BJ (cell line): ENCODE measurements around the gene ABITRAM. TPM values are rescaled to one million over a fixed set of nuclear protein-coding genes. Genes with fewer than 3 reads are reported as not detected.

ENCODE experiments used
- CTCF ChIA-PET: fragments of 350-600 bp; formaldehyde crosslinking; extraction: SDS; loops from one replicate; lab custom pipeline; 2021; ENCODE audit warnings: antibody characterized with exemption, inconsistent platforms; lab: Yijun Ruan, JAX
- POLR2A ChIA-PET: fragments of 300-600 bp; sonication (Branson Sonifier 250); formaldehyde crosslinking; extraction: SDS; loops from one replicate; lab custom pipeline; 2021; ENCODE audit warnings: antibody characterized with exemption; lab: Charles Lee
- DNase-seq: peaks from one replicate; pipeline ENCODE4 v3.0.0-alpha.2; 2011; ENCODE audit warnings: low read depth
- H3K27me3 ChIP-seq: 2 replicates; pipeline ENCODE4 v1.6.0; 2011; ENCODE audit warnings: low read length; ENCODE audit not compliant: control insufficient read depth, insufficient read depth
- H3K36me3 ChIP-seq: 2 replicates; pipeline ENCODE4 v1.5.1; 2011; ENCODE audit warnings: low read length; ENCODE audit not compliant: control insufficient read depth, insufficient read depth
- H3K4me3 ChIP-seq: 2 replicates; pipeline ENCODE4 v1.5.1; 2011; ENCODE audit warnings: low read depth, mild to moderate bottlenecking, control low read depth, low read length
- polyA plus RNA-seq: library from polyadenylated mRNA; depleted of rRNA; stranded (reverse); fragments of >200 nt; gene quantifications from 2 replicates; pipeline ENCODE4 v1.2.3, GENCODE V29; 2011
- TF ChIP-seq, protein P1 (sequence below): IDR thresholded peaks from 2 replicates; pipeline ENCODE4 v1.5.1; 2011; ENCODE audit warnings: low read depth, mild to moderate bottlenecking, control low read depth, inconsistent platforms, low read length, moderate library complexity; ENCODE audit not compliant: insufficient read depth

The ABITRAM gene
- polyA plus RNA-seq, 1 experiment: 10.3 TPM

DNA sequence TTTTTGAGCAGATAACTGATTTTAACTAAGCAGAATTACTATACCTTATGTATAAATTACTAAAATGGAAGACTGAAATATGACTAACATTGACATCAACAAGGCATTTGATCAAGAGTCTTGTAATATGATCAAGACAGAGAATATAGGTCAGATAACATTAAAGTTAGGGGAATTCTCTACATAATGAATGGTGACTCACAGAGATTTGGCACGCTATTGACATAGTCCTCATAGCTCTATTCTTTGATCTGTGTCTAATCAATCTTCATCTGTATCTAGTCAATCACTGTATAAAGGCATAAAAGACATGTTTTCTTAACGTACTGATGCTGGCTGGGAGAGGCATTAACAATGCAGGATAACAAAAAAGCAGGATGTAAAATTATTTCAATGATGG is 17.4 kb downstream of the ABITRAM start:
- CTCF ChIA-PET: interaction anchor here (3.8 kb wide), 1 partner anchor 13 kb away, joined by 13 read pairs; no protein-coding TSS in a partner anchor
- DNase-seq: no peak
- no peak overlapping the region for H3K4me3 ChIP-seq
- peaks cover 1% of the 10 kb centered on the region for H3K36me3 ChIP-seq
- TF ChIP-seq, protein P1, sequence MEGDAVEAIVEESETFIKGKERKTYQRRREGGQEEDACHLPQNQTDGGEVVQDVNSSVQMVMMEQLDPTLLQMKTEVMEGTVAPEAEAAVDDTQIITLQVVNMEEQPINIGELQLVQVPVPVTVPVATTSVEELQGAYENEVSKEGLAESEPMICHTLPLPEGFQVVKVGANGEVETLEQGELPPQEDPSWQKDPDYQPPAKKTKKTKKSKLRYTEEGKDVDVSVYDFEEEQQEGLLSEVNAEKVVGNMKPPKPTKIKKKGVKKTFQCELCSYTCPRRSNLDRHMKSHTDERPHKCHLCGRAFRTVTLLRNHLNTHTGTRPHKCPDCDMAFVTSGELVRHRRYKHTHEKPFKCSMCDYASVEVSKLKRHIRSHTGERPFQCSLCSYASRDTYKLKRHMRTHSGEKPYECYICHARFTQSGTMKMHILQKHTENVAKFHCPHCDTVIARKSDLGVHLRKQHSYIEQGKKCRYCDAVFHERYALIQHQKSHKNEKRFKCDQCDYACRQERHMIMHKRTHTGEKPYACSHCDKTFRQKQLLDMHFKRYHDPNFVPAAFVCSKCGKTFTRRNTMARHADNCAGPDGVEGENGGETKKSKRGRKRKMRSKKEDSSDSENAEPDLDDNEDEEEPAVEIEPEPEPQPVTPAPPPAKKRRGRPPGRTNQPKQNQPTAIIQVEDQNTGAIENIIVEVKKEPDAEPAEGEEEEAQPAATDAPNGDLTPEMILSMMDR: no peak
- POLR2A ChIA-PET: no interaction called here
- no peaks in the 10 kb centered on the region for H3K27me3 ChIP-seq

DNA sequence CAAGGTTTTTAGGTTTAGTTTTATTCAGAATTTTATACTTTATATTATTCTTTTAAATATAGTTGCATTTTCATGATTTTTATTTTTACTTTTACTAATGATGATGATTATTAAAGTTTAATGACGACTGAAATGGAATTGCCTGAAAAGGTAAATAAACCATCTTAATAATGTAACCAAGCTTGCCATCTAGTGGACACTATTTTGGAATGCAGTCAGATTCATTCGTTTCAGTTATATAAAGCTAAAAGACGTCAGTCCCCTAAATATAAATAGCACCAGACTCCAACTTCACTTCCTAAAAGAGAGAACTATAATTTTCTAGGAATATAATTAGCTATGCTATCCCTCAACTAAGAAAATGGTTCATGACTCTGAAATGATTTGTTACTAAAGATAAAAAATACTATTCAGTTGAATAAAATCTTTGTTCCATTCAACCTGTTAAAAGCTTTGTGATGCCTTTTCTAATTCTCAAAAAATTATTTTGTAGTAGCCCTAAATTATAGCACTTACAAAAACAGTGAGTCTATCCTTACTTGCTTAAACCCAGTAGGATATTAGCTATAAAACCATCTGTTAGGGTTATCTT is 19.9 kb downstream of the ABITRAM start:
- TF ChIP-seq, protein P1: peak; percentile 60
- no peak overlapping the region for H3K4me3 ChIP-seq
- CTCF ChIA-PET: interaction anchor here (0.8 to 3.8 kb wide), 9 partner anchors 8 to 368 kb away, joined by 3 to 13 read pairs (median 4); no protein-coding TSS in a partner anchor
- peak; percentile 32 for DNase-seq
- no peaks in the 10 kb centered on the region for H3K27me3 ChIP-seq
- H3K36me3 ChIP-seq: peaks cover 1% of the 10 kb centered on the region
- POLR2A ChIA-PET: interaction anchor here (0.6 to 0.7 kb wide), 3 partner anchors 9 to 349 kb away, joined by 3 to 4 read pairs (median 3); no protein-coding TSS in a partner anchor

DNA sequence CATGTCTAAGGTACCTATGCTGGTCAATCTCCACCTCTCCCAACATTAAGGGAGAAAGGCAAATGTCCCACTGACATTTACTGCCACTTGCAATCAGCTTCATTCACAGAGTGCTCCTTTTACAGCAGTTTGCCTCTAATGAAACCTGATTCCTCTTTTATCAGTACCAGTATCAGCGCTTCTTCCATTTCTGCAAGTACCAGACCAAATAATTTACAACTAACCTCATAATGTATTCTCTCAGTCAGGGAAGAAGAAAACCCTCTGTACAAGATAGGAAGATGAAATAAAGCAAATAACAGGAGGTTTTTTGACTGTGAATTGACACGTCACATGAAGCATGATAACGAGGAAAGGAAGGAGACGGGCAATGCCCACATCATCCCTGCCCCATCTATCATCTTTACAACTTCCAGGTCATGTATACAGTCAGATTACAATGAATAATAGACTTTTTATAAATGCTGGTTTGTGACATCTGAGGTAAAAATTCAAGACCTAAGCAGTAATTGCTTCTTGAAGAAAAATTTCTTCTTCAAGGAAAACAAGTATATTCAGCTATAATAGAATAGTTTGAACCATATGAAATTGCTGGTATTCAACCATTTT is 21.9 kb downstream of the ABITRAM start:
- ChIA-PET CTCF (interaction anchor here (0.9 kb wide), 1 partner anchor 17 kb away, joined by 3 read pairs; no protein-coding TSS in a partner anchor), POLR2A (no interaction called here)
- DNase-seq: no peak
- TF ChIP-seq, protein P1: no peak
- no peak overlapping the region for H3K4me3 ChIP-seq
- no peaks in the 10 kb centered on the region for H3K27me3 ChIP-seq
- no peaks in the 10 kb centered on the region; the same call in 1 of the 2 replicates for H3K36me3 ChIP-seq

DNA sequence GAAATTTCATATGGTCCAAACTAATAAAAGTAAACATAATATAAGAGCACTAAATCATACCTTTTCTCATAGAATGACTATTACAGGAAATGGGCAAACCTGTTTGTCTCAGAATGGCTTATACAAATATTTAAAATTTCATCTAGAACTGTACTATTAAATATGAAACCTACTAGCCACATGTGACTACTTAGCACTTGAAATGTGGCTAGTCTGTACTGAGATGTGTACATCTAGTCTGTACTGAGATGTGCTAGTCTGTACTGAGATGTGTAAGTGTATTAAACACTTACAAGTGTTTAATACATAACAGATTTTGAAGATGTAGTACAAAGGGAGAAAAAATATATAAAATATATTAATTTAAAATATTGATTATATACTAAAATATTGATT is 22.4 kb downstream of the ABITRAM start:
- Histone ChIP-seq H3K27me3 (no peaks in the 10 kb centered on the region), H3K36me3 (no peaks in the 10 kb centered on the region; the same call in 1 of the 2 replicates), H3K4me3 (no peak overlapping the region)
- POLR2A ChIA-PET: no interaction called here
- TF ChIP-seq, protein P1: no peak
- CTCF ChIA-PET: no interaction called here
- no peak for DNase-seq

DNA sequence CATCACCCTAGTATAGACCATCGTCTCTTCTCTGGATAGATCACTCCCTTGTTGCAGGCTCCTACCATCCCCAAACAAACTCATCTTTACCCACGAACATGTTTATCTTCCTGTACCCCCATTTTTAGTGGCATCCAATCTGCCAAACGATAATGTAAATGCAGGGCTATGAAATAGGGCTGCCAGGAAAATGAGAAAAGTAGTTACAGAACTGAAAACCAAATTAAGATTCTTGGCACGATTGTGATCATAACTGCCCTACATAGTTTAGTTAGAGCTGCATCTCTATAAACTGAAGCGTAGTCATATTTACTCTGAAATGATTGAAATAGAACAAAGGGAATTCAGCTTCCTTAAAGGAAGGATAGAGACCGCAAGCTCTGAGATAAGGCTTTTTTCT is 26.1 kb downstream of the ABITRAM start:
- TF ChIP-seq, protein P1: no peak
- H3K36me3 ChIP-seq: peaks cover 1% of the 10 kb centered on the region
- H3K4me3 ChIP-seq: no peak overlapping the region
- no peaks in the 10 kb centered on the region for H3K27me3 ChIP-seq
- CTCF ChIA-PET: no interaction called here
- no peak for DNase-seq
- POLR2A ChIA-PET: no interaction called here
